DMS153 treated with DMSO at 0.1 percent for 48 hours (cell line): ENCODE data around the gene PPP1R37.

Source experiments
- DNase-seq: peaks from one replicate; lab custom pipeline; 2025; ENCODE audit not compliant: unreplicated experiment; lab: John Stamatoyannopoulos, UW

Gene PPP1R37, protein sequence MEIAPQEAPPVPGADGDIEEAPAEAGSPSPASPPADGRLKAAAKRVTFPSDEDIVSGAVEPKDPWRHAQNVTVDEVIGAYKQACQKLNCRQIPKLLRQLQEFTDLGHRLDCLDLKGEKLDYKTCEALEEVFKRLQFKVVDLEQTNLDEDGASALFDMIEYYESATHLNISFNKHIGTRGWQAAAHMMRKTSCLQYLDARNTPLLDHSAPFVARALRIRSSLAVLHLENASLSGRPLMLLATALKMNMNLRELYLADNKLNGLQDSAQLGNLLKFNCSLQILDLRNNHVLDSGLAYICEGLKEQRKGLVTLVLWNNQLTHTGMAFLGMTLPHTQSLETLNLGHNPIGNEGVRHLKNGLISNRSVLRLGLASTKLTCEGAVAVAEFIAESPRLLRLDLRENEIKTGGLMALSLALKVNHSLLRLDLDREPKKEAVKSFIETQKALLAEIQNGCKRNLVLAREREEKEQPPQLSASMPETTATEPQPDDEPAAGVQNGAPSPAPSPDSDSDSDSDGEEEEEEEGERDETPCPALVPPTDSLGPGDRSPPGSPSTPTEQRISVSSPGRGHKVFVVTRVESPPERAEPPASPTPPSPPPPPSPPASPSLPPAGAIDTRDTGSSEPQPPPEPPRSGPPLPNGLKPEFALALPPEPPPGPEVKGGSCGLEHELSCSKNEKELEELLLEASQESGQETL

GRCh38 chr19:45092747-45093678, at the start of gene PPP1R37:
Gene PPP1R37 (plus strand): TSS chr19:45093179. CDS start chr19:45093326, 147 bp downstream.
- DNase-seq, result peak; percentile 93

GRCh38 chr19:45045671-45046353, 47.2 kb upstream of the PPP1R37 start:
- no peak for DNase-seq

DNA sequence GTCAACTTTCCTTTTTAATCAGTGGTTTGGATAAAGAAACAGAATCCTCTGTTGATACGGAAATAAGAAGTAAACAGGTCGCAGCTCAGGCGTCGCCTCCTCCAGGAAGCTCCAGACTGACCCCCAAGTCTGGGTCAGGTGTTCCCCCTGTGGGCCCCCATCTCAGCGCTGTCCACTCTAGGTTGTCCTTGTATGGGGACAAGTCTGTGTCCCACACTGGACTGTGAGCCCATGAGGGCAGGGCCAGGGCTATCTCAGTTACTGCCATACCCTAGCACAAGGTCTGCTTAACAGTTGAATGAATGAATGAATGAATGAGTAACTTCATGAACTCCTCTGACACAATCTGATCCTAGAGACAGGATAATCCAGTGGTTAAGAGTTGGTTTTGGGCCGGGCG, 46.6 kb upstream of the PPP1R37 start:
- DNase-seq, result no peak

DNA sequence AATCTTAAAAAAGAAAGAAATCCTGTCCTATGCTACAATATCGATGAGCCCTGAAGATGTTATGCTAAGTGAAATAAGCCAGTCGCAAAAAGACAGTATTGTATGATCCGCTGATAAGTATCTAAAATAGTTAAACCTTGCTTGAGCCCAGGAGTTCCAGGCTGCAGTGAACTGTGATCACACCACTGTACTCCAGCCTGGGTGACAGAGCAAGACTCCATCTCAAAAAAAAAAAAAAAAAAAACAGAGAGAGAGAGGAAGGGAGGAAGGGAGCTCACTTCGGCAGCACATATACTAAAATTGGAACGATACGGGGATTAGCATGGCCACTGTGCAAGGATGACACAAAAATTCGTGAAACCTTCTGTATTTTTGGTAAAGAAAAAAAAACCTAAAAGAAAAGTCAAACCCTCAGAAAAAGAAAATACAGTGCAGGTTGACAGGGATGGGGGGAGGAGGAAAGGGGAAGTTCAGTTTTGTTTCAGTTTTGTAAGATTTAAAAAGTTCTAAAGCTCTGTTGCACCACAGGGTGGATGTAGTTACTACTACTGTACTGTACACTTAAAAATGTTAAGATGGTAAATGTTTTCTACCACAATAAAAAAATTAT, 45.7 kb upstream of the PPP1R37 start:
- no peak for DNase-seq

DNA sequence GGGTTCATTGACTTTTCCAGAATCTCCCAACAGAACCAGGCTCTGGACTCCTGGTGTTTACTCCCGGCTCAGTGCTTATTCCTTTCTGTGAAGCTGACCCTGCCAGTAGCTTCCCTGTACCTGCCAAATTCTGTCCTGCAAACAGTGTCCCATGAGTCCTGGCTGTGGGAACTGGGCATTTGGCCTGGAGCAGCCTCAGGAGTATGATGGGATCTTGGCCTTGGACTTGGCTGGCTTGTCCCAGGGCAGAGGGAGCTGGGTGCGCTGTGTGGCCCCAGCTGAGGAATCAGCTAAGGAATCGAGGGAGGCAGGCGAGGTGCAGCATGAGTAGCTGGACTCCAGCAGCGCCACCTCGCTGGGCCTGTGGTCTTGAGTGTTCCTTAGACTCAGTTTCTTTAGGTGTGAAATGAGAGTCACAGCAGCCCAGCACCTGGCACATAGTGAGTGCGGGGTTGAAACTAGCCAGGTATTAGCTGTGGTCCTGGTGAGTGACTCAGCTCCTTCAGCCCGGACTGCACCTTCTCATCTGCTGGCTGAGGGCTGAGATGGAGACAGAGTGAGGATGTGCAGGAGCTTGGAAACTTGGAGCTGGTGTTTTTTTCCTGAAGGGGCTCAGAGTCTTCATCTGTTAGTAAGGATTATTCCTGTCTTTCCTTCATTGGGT, 43.8 kb upstream of the PPP1R37 start:
- DNase-seq, result no peak

GRCh38 chr19:45050036-45050435, 42.9 kb upstream of the PPP1R37 start:
- no peak for DNase-seq

DNA sequence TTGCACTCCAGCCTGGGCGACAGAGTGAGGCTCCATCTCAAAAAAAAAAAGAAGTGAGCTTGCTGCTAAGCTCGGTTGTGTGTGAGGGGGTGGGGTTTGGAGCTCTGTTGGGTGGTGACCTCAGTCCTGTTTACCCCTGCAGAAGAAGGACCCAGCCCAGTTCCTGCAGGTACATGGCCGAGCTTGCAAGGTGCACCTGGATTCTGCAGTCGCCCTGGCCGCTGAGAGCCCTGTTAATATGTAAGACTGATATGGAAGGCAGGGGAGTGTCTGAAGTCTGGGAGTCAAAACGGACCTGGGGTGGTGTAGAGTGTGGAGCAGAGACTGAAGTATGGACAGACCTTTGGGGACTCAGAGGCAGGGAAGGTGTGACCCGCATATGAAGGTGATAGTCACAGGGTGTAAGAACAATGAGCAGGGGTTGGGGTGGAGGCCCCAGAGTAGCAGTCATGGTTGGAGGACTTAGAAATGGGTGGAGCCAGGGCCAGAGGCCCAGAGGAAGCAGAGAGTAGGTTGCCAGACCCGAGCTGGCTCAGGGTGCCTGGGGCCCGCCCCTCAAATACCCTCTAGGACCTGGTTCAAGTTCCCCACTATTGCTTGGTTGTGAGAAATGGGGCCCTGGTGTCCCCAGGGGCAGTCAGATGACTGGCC, 40.9 kb upstream of the PPP1R37 start:
- DNase-seq, result no peak

GRCh38 chr19:45056831-45057230, 36.1 kb upstream of the PPP1R37 start:
- no peak for DNase-seq

DNA sequence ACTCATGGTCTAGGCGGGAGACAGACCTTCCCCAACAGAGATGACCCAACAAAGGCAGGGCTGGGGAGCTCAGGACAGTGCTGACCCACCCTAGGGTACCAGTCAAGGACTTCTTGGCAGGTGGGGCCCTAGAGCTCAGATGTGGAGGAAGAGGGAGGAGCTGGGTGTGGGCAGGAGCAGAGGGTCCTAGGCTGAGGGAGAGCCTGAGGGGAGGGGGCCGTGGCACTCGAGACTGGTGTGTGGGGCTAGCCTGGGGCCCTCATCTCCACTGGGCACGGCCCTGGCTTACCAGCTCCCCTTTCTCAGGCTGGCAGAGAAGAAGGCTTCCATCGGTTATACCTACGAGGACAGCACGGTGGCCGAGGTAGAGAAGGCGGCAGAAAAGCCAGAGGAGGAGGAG, 35.5 kb upstream of the PPP1R37 start:
- DNase-seq, result no peak

GRCh38 chr19:45058622-45059159, 34.3 kb upstream of the PPP1R37 start:
- DNase-seq, result no peak

DNA sequence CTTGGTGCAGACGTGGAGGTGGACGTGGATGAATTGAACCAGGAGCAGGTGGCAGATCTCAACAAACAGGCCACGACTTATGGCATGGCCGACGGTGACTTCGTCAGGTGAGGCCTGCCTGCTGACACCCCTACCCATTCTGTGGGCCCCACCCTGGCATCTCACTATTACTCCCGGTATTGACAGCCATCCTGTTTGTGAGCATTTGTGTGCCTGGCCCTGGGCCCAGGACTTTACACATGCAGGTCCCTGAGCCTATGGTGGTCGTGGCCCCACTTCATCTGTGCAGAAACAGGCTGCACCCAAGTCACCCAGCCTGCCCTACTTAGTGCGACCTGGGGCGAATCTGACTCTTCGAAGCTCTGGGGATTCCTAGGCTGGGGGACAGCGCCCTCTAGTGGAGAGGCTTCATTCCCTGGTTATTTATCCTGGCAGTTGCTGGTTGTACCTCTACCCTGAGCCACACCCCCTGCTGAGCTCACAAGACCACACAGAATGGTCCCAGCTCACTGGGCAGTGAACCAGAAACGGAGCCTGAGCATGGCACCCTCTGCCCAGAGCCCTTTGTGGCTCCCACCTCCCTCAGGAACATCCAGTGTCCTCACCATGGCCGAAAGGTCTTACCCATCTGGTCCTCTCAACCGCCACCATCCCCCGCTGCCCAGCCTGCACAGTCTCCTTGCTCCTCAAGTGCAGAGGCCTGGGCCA, 33.6 kb upstream of the PPP1R37 start:
- DNase-seq, result peak; percentile 41

- DNase-seq, result no peak
These were observed 31.0 kb upstream of the PPP1R37 start for GRCh38 chr19:45061965-45062364.

DNA sequence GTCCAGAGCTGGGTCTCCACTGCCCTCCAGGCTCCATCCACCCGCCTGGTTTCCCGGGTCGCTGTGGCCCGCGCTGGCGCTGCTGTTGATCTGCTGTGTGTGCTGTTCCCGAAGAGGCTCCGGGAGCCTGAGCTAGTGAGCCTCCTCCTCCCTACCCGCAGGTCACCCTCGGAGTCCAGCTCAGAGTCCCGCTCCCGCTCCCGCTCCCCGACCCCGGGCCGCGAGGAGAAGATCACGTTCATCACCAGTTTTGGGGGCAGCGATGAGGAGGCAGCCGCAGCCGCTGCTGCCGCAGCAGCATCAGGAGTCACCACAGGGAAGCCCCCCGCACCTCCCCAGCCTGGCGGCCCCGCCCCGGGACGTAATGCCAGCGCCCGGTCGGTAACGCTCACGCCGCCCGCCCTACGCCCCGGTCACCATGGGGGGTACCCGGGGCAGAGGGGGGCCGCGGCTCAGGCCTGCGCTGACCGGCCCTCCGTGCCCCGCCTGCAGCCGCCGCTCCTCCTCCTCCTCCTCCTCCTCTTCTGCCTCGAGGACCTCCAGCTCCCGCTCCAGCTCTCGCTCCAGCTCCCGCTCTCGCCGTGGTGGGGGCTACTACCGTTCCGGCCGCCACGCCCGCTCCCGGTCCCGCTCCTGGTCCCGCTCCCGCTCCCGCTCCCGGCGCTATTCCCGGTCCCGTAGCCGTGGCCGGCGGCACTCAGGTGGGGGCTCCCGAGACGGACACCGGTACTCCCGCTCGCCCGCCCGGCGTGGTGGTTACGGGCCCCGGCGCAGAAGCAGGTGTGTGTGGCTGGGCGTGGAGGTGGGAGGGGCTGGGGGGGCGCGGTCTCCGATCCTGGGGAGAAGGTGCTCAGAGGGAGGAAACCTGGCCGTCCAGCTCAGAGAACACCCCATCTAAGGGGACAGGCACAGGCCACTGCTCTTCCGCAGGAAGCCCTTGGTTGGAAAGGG, 28.9 kb upstream of the PPP1R37 start:
- no peak for DNase-seq

DNA sequence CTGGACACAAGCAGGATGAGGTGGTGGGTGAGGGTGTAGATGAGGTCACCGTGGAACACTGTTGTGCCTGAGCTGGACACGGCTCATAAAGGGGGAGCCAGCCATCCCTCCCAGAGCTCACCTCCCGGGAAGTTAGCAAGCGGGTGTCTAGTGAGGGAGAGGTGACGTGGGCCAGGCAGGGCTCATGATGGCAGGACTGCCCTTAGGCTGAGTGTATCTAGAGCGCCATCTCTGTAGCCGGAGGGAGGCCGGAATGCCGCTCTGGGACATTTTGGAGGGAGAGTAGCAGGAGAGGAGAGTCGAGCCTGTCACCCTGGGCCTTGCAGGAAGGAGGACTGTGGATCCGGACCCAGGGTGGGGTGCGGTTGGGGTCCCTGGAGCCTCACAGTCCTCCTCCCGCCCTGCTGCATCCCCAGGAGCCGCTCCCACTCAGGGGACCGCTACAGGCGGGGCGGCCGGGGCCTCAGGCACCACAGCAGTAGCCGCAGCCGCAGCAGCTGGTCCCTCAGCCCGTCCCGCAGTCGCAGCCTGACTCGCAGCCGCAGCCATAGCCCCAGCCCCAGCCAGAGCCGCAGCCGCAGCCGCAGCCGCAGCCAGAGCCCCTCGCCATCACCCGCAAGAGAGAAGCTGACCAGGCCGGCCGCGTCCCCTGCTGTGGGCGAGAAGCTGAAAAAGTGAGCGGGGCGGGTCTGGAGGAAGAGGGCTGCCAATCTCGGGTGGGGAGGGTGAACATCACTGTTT, 25.9 kb upstream of the PPP1R37 start:
- DNase-seq, result no peak

- no peak for DNase-seq
These were observed 24.9 kb upstream of the PPP1R37 start for GRCh38 chr19:45068041-45068440.

DNA sequence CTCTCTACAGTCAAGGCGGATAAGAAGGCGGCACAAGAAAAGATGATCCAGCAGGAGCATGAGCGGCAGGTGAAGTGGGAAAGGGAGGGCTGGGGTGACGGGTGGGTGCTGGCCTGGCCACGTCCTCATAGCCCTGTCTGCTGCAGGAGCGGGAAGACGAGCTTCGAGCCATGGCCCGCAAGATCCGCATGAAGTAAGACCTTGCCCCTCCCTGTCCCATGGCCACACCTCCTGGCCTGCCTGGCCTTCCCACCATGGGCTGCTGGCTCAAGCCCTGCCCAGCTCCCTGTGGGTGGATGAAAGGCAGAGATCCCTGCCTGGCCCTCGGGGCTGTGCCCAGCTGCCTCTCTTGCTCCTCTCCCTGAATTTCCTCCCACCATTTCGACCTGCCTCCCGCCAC, 23.9 kb upstream of the PPP1R37 start:
- no peak for DNase-seq

DNA sequence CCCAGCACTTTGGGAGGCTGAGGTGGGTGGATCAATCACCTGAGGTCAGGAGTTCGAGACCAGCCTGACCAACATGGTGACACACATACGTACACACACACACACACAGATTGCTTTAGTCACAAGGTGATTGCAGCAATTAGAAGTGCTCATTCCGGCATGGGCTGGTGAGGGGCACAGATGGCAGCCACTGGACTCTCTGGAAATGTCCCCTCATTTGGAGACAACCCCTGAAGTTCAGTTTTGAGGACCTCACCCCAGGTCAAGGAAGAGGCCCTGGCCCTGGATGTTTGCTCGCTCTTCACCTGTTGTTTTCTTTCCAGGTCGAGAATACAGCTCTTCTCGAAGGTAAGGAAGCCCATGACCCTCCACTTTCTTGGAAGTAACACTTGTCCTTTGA, 22.8 kb upstream of the PPP1R37 start:
- DNase-seq, result no peak
